Measurements from ENCODE around the gene ANKS1B.
"Not testable (repeated sequence)": the region's sequence is repeated elsewhere in the genome, so short reads cannot be mapped to it uniquely, and the experiment has no call there.

Gene ANKS1B

GRCh38 chr12:99758997-99759396 is 225.7 kb downstream of the ANKS1B start:
- DNase-seq (ENCODE audit: low spot score), result no peak

DNA sequence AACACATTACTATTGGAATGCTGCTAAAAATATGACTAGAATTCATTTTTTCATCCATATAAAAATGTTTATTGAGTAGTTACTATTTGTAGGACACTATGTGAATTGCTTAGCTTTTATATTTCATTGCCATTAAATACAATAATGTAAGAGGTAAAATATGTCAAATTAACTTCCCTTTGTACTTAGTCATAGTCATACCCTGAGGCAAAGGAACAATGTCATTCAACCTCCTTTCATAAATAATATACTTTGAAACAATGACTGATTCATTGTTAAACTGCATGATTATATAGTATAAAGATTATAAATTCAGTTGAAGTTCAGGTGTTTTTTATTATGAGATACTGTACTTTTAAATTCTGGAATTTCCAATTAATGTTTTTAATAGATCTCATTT is 232.0 kb downstream of the ANKS1B start:
- DNase-seq (ENCODE audit: low spot score), result no peak

- DNase-seq (ENCODE audit: low spot score), result peak; percentile 57
Measured at GRCh38 chr12:99746538-99746937, 238.2 kb downstream of the ANKS1B start.

GRCh38 chr12:99745895-99746294 is 238.8 kb downstream of the ANKS1B start:
- peak; percentile 51 for DNase-seq (ENCODE audit: low spot score)

DNA sequence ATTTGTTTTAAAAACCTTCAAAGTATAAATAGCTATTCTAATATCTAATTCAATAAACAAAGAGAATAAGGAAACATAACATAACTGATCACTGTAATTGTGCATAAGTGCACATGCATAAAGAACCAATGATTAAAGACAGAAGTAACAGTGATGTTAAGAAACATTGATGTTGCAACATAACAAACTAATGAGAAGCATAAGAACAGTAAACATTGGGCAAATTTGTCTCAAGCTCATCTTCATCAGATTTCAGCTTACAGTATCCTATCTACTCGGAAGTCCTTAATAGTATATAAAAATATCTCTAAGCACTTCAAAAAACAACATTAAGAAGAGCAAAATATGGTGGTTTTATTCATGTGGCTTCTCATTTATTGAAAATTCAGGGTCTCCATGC is 239.6 kb downstream of the ANKS1B start:
- DNase-seq (ENCODE audit: low spot score), result no peak

DNA sequence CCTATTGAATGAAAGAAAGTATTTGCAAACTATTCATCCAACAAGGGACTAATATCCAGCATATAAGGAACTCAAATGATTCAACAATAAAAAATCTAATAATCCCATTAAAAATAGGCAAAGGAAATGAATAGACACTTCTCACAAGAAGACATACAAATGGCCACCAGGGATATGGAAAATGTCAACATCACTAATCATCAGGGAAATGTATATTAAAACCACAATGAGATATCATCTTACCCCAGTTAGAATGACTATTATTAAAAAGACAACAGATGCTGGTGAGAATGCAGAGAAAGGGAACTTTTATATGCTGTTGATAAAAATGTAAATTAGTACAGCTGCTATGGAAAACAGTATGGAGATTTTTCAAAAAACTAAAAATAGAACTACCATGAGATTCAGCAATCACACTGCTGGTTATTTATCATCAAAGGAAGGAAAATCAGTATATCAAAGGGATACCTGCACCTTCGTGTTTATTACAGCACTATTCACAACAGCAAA is 247.9 kb downstream of the ANKS1B start:
- DNase-seq (ENCODE audit: low spot score), result no peak

DNA sequence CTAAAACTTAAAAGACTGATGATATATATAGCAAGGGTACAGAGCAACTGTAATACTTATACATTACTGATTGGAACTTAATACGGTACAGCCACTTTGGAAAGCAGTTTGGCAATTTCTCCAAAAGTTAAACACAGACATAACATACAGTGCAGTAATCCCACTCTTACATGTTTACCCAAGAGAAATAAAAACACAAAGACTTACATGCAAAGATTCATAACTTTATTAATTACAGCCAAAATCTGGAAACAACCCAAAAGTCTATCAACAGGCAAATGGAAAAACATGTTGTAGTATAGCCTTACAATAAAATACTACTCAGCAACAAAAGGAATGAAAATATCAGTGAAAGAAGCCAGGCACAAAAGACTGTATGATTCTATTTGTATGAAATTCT is 252.6 kb downstream of the ANKS1B start:
- no peak for DNase-seq (ENCODE audit: low spot score)

DNA sequence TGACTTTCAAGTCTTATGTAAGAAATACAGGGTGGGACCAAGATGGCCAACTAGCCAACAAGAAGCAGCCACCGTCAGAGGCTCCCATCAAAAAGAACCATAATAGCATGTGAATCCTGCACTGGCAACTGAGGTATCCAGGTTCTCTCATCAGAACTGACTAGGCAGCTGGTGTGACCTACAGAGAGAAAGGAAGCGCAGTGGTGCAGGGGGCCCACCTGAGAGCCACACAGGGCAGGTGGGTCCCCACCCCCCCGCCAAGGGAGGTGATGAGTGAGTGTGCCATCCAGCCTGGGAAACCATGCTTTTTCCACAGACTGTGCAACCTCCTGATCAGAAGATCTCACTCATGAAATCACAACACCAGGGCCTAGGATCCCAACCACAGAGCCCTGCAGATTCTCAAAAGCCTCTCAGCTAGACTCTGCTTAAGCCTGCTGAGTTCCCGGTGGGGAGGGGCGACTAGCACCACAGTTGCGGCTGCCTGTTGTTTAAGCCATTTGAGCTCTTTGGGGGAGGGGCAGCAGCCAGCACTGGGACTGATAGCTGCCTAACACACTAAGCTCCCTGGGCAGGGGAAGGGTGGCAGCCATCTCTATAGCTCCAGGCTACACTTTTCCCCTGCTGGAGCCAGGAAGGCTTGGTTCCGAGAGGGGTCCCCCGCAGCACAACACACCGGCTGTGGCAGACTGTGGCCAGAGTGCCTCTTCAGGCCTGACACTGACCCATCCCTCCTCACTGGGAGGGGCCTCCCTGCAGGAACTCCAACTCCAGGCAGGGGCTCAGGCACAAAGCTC is 261.8 kb downstream of the ANKS1B start:
- no peak for DNase-seq (ENCODE audit: low spot score)

GRCh38 chr12:99721715-99722275 is 262.9 kb downstream of the ANKS1B start:
- no peak for DNase-seq (ENCODE audit: low spot score)

GRCh38 chr12:99720083-99720465 is 264.7 kb downstream of the ANKS1B start:
- not testable (repeated sequence) for DNase-seq (ENCODE audit: low spot score)

GRCh38 chr12:99719411-99720082 is 265.2 kb downstream of the ANKS1B start:
- not testable (repeated sequence) for DNase-seq (ENCODE audit: low spot score)

GRCh38 chr12:99715841-99716510 is 268.8 kb downstream of the ANKS1B start:
- not testable (repeated sequence) for DNase-seq (ENCODE audit: low spot score)

- not testable (repeated sequence) for DNase-seq (ENCODE audit: low spot score)
Measured at GRCh38 chr12:99714921-99715320, 269.8 kb downstream of the ANKS1B start.

- no peak for DNase-seq (ENCODE audit: low spot score)
Measured at GRCh38 chr12:99713946-99714520, 270.7 kb downstream of the ANKS1B start.

DNA sequence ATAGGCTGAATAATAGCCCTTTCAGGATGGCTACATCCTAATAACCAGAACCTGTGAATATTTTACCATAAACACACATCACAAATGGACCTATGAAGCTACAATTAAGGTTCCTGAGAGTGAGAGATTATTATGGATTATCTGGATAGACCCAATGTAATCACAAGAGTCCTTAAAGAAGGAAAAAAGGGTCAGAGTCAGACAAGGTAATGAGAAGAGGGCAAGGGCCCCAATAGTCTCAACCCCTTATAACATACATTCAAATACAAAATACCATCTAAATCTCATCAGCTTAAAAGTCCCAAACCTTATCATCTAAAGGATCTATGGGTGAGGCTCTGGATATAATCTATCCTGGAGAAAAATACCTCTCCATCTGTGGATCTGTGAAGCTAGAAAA is 272.5 kb downstream of the ANKS1B start:
- DNase-seq (ENCODE audit: low spot score), result no peak

DNA sequence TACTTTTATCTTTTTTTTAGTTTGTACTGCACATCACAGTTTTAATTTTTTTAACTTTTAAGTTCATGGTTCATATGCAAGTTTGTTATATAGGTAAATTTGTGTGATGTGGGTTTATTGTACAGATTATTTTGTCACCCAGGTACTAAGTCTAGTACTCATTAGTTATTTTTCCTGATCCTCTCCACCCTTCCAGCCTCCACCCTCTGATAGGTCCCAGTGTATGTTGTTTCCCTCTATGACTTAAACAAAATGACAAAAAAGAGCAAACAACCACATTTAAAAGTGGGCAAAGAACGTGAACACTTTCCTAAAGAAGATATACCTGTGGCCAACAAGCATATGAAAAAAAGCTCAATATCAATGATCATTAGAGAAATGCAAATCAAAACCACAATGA is 273.5 kb downstream of the ANKS1B start:
- no peak for DNase-seq (ENCODE audit: low spot score)

DNA sequence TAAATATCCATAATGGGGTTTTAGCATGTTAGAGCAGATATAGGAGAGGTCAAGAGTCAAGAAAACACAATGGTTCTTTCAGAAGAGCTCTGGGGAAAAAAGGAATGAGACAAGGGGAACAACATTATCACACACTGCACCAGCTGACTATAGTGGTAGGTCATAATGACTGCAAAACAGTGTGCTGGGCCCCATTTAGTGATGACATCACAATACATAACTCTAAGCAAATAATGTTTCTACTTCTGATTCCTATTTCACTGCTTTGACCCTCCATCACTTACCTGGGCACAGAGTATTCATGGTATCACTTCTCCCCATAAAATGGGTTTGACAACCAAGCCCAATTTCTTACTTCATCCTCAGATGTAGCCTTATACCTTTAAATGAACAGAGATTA is 275.1 kb downstream of the ANKS1B start:
- DNase-seq (ENCODE audit: low spot score), result no peak

DNA sequence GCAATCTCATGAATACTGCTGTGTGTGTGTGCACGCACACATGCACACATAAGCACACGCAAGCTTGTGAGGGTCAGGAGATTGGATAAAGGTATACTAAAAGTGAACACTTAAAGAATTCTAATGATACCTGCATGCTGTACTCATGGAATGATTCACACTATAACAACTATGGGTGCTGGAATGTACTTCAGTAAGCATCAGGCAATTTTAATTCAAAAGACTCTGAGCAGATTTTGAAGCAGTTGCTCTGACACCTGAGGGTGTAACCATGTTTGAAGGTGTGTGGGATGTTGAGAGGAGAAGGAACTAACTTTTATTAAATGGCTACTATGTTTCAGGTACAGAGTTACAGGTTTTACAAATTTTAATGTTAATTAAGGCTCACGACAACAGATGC is 275.6 kb downstream of the ANKS1B start:
- no peak for DNase-seq (ENCODE audit: low spot score)

GRCh38 chr12:99707883-99708282 is 276.9 kb downstream of the ANKS1B start:
- DNase-seq (ENCODE audit: low spot score), result no peak

DNA sequence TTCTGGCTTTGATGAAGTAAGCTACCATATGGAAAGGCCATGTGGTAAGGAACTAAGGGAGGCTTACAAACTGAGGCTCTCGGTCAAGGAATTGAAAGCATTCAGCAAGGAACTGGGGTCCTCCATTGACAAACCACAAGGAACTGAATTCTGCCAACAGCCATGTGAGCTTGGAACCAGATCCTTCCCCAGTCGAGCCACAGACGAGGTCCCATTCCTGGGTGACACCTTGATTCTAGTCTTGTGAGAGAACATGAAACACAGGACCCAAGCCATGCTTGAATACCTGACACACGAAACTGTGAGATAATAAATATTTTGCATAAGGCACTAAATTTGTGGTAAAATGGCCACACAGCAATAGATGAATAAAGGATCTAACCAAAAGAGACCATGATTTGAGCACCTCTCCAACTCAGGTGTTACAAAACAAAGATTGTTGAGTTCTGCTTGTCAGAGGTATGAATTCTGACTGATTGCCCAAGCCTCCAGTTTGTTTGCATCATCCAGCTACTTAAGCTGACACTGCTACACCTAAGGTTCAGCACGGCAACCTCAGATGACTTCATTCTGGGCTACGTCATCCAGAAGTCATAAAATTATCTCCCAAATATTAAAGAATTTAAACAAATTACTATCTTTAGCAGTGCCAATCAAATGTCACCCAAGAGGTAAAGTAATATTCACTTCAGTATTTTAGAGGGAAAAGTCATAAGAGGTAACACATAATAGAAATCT is 277.8 kb downstream of the ANKS1B start:
- no peak for DNase-seq (ENCODE audit: low spot score)

- no peak for DNase-seq (ENCODE audit: low spot score)
Measured at GRCh38 chr12:99704458-99704857, 280.3 kb downstream of the ANKS1B start.
